DOHH2 (cell line): ENCODE data around the gene RENBP.
A peak's percentile ranks its signal among the peaks of the same experiment; 100 is the strongest.

Experiments
- H3F3A ChIP-seq: fragments of 200-600 bp; sonication (generic), shearing (Covaris generic); 2 replicates; pipeline ENCODE4 v1.6.0; 2016; ENCODE audit warnings: antibody characterized with exemption, mild to moderate bottlenecking; ENCODE audit not compliant: control insufficient read depth, insufficient read depth
- H3K27ac ChIP-seq: fragments of 200-600 bp; sonication (generic); 2 replicates; pipeline ENCODE4 v1.5.1; 2014; ENCODE audit warnings: low read depth, mild to moderate bottlenecking, low read length, moderate library complexity
- H3K27me3 ChIP-seq: fragments of 200-600 bp; sonication (generic); 2 replicates; pipeline ENCODE4 v1.6.1; 2014; ENCODE audit warnings: mild to moderate bottlenecking, low read length, mixed read lengths; ENCODE audit not compliant: control insufficient read depth
- H3K36me3 ChIP-seq: fragments of 200-600 bp; sonication (generic); 2 replicates; pipeline ENCODE4 v1.6.1; 2014; ENCODE audit warnings: mild to moderate bottlenecking, low read length, moderate library complexity, mixed read lengths; ENCODE audit not compliant: control insufficient read depth
- H3K4me1 ChIP-seq: fragments of 200-600 bp; sonication (generic); 2 replicates; pipeline ENCODE4 v1.6.1; 2014; ENCODE audit warnings: mild to moderate bottlenecking, low read length, mixed read lengths; ENCODE audit not compliant: control insufficient read depth
- H3K4me2 ChIP-seq: fragments of 200-600 bp; sonication (generic); 2 replicates; pipeline ENCODE4 v1.6.0; 2014; ENCODE audit warnings: mild to moderate bottlenecking, low read length, moderate library complexity
- H3K4me3 ChIP-seq: fragments of 200-600 bp; sonication (generic); 2 replicates; pipeline ENCODE4 v1.5.1; 2014; ENCODE audit warnings: mild to moderate bottlenecking, low read length, mixed read lengths
- H3K79me2 ChIP-seq: fragments of 200-600 bp; sonication (generic); 2 replicates; pipeline ENCODE4 v1.6.1; 2014; ENCODE audit warnings: mild to moderate bottlenecking, low read length, mixed read lengths; ENCODE audit not compliant: control insufficient read depth
- H3K9me2 ChIP-seq: fragments of 200-600 bp; sonication (generic); replicated peaks from 2 replicates; pipeline ENCODE4 v1.6.1; 2014; ENCODE audit warnings: mild to moderate bottlenecking, low read length, mixed read lengths; ENCODE audit not compliant: control insufficient read depth
- H3K9me3 ChIP-seq: fragments of 200-600 bp; sonication (generic); 2 replicates; pipeline ENCODE4 v1.6.1; 2014; ENCODE audit warnings: antibody characterized with exemption, low read length, mixed read lengths; ENCODE audit not compliant: control insufficient read depth, insufficient read depth
- H4K20me1 ChIP-seq: fragments of 200-600 bp; sonication (generic); 2 replicates; pipeline ENCODE4 v1.6.0; 2014; ENCODE audit warnings: low read depth, mild to moderate bottlenecking, antibody characterized with exemption, low read length, moderate library complexity; ENCODE audit not compliant: control insufficient read depth, insufficient read depth
- EZH2phosphoT487 ChIP-seq: fragments of 200-600 bp; sonication (generic); IDR thresholded peaks from 2 replicates; pipeline ENCODE4 v1.6.1; 2017; ENCODE audit warnings: borderline replicate concordance, mild to moderate bottlenecking, antibody characterized with exemption, low read length, moderate library complexity, mixed read lengths
- TF ChIP-seq, protein P1 (sequence below): fragments of 200-600 bp; sonication (generic); IDR thresholded peaks from one replicate; pipeline ENCODE4 v1.5.1; 2014; ENCODE audit warnings: antibody characterized with exemption, mild to moderate bottlenecking, low read depth, low read length; ENCODE audit not compliant: poor library complexity, severe bottlenecking

Gene RENBP

DNA sequence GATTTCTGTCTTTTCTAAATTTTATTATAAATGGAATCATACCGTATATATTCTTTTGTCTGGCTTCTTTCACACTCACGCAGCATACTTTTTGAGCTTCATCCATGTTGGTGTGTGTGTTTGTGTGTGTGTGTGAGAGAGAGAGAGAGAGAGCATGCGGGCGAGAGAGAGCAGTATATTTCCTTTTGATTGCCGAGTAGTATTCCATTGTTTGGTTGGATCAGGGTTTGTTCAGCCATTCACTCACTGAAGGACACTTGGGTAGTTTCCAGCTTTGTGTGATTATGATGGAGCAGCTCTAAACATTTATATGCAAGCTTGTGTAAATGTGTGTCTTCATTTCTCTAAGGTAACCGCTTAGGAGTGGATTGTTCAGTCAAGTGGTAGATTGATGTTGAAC lies 55.3 kb downstream of the RENBP start:
- TF ChIP-seq, protein P1, sequence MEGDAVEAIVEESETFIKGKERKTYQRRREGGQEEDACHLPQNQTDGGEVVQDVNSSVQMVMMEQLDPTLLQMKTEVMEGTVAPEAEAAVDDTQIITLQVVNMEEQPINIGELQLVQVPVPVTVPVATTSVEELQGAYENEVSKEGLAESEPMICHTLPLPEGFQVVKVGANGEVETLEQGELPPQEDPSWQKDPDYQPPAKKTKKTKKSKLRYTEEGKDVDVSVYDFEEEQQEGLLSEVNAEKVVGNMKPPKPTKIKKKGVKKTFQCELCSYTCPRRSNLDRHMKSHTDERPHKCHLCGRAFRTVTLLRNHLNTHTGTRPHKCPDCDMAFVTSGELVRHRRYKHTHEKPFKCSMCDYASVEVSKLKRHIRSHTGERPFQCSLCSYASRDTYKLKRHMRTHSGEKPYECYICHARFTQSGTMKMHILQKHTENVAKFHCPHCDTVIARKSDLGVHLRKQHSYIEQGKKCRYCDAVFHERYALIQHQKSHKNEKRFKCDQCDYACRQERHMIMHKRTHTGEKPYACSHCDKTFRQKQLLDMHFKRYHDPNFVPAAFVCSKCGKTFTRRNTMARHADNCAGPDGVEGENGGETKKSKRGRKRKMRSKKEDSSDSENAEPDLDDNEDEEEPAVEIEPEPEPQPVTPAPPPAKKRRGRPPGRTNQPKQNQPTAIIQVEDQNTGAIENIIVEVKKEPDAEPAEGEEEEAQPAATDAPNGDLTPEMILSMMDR: no peak
- TF ChIP-seq EZH2phosphoT487: no peak
- no peaks in the 10 kb centered on the region for H3K36me3 ChIP-seq
- H3K27ac ChIP-seq: no peak overlapping the region
- H3K9me2 ChIP-seq: no peaks in the 10 kb centered on the region
- no peaks in the 10 kb centered on the region for H3F3A ChIP-seq
- H3K79me2 ChIP-seq: no peaks in the 10 kb centered on the region
- no peak overlapping the region for H3K4me2 ChIP-seq
- no peaks in the 10 kb centered on the region for H4K20me1 ChIP-seq
- H3K27me3 ChIP-seq: peaks cover 42% of the 10 kb centered on the region
- H3K4me3 ChIP-seq: no peak overlapping the region
- H3K4me1 ChIP-seq: peaks cover 23% of the 10 kb centered on the region
- H3K9me3 ChIP-seq: no peaks in the 10 kb centered on the region

DNA sequence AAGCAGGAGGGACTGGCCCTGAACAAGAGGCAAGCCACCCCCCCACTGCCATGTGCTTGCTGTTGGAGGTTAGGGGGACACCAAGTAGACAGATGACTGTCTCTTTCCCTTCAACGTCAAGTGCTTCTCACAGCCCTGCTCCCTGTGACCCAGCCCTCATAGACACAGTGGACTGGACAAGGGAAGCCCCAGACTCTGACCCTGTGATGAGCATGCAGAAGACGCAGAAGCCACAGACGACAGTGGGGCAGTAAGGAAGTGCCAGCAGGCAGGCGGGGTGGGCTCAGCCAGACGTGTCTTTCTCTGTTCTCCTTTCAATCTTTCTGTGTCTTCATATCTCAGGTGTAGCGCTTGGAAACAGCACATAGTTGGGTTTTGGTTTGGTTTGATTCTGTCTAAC lies 56.1 kb downstream of the RENBP start:
- peaks cover 44% of the 10 kb centered on the region for H3K27me3 ChIP-seq
- no peaks in the 10 kb centered on the region for H3K36me3 ChIP-seq
- no peak overlapping the region for H3K4me3 ChIP-seq
- no peaks in the 10 kb centered on the region for H3F3A ChIP-seq
- H3K4me1 ChIP-seq: peaks cover 23% of the 10 kb centered on the region
- H3K79me2 ChIP-seq: no peaks in the 10 kb centered on the region
- no peaks in the 10 kb centered on the region for H3K9me3 ChIP-seq
- 0 out of 2 replicates have a peak overlapping the region, but pooled peaks have one; percentile 16 for H3K4me2 ChIP-seq
- H3K9me2 ChIP-seq: no peaks in the 10 kb centered on the region
- no peak overlapping the region for H3K27ac ChIP-seq
- no peaks in the 10 kb centered on the region for H4K20me1 ChIP-seq
- TF ChIP-seq, protein P1: no peak
- no peak for TF ChIP-seq EZH2phosphoT487

DNA sequence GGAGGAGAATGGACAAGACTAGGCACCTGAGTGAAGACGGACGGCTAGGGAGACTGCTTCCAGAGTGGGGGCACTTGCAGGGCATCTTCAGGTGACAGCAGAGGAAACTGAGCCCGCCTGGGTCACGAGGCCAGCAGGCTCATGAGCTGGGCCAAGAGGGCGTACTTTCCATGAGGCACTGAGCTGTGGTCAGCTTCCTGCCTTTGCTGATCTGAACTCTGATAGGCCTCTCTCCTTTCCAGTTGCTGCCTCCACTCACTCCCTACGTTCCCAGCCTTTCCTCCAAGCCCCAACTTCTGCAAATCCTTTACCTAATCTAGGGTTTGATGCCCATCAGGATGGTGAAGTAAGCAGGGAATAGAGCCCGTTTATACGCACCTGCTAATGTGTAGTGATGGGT lies 57.1 kb downstream of the RENBP start:
- Histone ChIP-seq H3K27me3 (peaks cover 42% of the 10 kb centered on the region), H3K9me3 (no peaks in the 10 kb centered on the region), H3K9me2 (no peaks in the 10 kb centered on the region), H3K27ac (no peak overlapping the region), H4K20me1 (no peaks in the 10 kb centered on the region), H3K4me3 (no peak overlapping the region), H3F3A (no peaks in the 10 kb centered on the region), H3K79me2 (no peaks in the 10 kb centered on the region), H3K36me3 (no peaks in the 10 kb centered on the region), H3K4me2 (no peak overlapping the region), H3K4me1 (peaks cover 22% of the 10 kb centered on the region)
- TF ChIP-seq, protein P1: no peak
- TF ChIP-seq EZH2phosphoT487: no peak
